PFSK-1 (cell line): ENCODE data around the gene ACTL7B.

Experiments
- FOXP2 ChIP-seq: optimal IDR thresholded peaks from 2 replicates; pipeline ENCODE3; 2011; ENCODE audit warnings: borderline replicate concordance, control low read depth, inconsistent platforms; ENCODE audit not compliant: insufficient read depth; ENCODE audit errors: extremely low read length, extremely low read depth
- POLR2AphosphoS5 ChIP-seq: IDR thresholded peaks from 2 replicates; pipeline ENCODE4 v1.6.1; 2012; ENCODE audit warnings: low read depth, mild to moderate bottlenecking, control low read depth, low read length, moderate library complexity
- SIN3A ChIP-seq: IDR thresholded peaks from 2 replicates; pipeline ENCODE4 v1.6.1; 2012; ENCODE audit warnings: mild to moderate bottlenecking, low read length, moderate library complexity, borderline replicate concordance; ENCODE audit not compliant: insufficient read depth
- TAF1 ChIP-seq: IDR thresholded peaks from 2 replicates; pipeline ENCODE4 v1.6.1; 2012; ENCODE audit warnings: low read length, control low read depth, borderline replicate concordance; ENCODE audit not compliant: insufficient read depth
- TF ChIP-seq, protein P1 (sequence below), 2 experiments: IDR thresholded peaks; 2 replicates each; pipeline versions ENCODE4 v1.6.1 to v1.8.0; 2011 to 2012; ENCODE audit warnings: low read depth in 2 of 2, low read length in 2 of 2, control low read depth in 1 of 2, inconsistent platforms in 1 of 2, mild to moderate bottlenecking in 1 of 2, moderate library complexity in 1 of 2; ENCODE audit not compliant: insufficient read depth in 1 of 2

The ACTL7B gene

DNA sequence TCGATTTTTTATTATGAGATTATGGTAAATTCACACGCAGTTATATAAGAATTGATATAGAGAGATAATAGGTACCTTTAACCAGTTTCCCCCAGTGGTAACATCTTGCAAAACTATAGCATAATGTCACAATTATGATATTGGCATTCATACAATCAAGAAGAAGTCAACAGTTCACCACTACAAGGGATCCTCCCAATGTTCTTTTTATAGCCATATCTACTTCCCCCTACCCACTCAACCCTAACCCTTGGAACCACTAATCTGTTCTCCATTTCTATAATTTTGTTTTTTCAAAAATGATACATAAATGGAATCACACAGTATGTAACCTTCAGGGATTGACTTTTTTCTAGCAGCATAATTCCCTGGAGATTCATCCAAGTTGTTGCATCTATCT lies 9.8 kb downstream of the ACTL7B start:
- no peak for TF ChIP-seq TAF1
- TF ChIP-seq, protein P1, sequence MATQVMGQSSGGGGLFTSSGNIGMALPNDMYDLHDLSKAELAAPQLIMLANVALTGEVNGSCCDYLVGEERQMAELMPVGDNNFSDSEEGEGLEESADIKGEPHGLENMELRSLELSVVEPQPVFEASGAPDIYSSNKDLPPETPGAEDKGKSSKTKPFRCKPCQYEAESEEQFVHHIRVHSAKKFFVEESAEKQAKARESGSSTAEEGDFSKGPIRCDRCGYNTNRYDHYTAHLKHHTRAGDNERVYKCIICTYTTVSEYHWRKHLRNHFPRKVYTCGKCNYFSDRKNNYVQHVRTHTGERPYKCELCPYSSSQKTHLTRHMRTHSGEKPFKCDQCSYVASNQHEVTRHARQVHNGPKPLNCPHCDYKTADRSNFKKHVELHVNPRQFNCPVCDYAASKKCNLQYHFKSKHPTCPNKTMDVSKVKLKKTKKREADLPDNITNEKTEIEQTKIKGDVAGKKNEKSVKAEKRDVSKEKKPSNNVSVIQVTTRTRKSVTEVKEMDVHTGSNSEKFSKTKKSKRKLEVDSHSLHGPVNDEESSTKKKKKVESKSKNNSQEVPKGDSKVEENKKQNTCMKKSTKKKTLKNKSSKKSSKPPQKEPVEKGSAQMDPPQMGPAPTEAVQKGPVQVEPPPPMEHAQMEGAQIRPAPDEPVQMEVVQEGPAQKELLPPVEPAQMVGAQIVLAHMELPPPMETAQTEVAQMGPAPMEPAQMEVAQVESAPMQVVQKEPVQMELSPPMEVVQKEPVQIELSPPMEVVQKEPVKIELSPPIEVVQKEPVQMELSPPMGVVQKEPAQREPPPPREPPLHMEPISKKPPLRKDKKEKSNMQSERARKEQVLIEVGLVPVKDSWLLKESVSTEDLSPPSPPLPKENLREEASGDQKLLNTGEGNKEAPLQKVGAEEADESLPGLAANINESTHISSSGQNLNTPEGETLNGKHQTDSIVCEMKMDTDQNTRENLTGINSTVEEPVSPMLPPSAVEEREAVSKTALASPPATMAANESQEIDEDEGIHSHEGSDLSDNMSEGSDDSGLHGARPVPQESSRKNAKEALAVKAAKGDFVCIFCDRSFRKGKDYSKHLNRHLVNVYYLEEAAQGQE (IDR thresholded peaks at IDR 0.05; ENCODE audit: insufficient read depth in 1 of 2, low read depth in 2 of 2, low read length in 2 of 2) = no peak
- no peak for TF ChIP-seq FOXP2
- TF ChIP-seq SIN3A = no peak
- no peak for TF ChIP-seq POLR2AphosphoS5

DNA sequence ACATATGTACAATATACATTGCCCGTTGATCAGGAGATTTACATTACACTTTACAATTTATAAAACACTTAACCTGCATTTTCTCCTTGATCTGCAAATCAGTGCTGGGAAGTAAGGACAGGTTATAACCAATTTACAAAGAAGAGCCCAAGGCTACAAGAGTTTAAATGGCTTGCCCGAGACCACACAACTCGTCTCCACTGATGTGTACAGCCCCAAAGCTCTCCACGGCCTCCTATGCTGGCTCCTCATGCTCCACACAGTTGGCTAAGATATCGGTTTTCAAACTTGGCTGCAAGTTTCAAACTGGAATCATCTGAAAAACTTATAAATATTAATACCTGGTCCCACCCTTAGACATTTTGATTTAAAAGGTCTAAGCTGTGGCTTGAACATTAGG lies 10.3 kb downstream of the ACTL7B start:
- no peak for TF ChIP-seq POLR2AphosphoS5
- TF ChIP-seq, protein P1 (IDR thresholded peaks at IDR 0.05; ENCODE audit: insufficient read depth in 1 of 2, low read depth in 2 of 2, low read length in 2 of 2) = no peak
- no peak for TF ChIP-seq FOXP2
- no peak for TF ChIP-seq TAF1
- no peak for TF ChIP-seq SIN3A

DNA sequence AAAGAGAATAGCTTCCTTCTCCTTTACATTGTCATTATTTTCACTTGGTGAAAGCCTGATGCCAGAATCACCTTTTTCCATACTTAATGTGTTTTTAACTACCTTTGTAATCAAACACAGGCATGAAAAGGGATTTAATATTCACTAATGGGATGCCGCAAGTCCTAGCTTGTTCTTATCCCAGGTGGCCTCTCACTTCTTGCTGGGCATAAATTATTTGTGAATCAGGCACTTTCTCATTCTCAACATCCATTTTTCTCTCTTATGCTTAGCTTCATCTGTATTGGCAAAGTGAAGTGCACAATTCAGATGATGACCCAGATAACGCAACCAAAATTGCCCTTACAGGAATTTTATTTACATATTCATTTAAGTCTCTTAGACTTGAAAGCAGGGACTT lies 10.9 kb downstream of the ACTL7B start:
- no peak for TF ChIP-seq SIN3A
- no peak for TF ChIP-seq FOXP2
- TF ChIP-seq POLR2AphosphoS5 = no peak
- TF ChIP-seq, protein P1 (IDR thresholded peaks at IDR 0.05; ENCODE audit: insufficient read depth in 1 of 2, low read depth in 2 of 2, low read length in 2 of 2) = no peak
- no peak for TF ChIP-seq TAF1

DNA sequence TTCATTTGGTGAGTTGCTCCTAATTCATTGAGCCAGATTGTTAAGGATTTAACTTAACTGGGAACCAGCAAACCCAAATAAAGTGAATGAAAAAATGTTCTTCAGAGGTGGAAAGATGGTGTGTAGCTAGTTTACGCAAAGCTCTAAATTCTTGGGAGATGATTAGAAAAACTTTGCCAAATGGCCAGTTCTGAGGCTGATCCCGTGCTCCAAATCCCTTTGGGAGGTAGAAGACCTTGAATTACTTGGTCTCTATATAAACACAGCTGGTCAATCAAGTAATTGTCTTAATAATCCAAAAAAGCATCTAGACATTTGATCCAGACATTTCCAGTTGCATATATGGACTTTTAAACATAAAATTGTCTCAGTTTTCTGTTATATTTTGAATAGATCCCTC lies 11.4 kb downstream of the ACTL7B start:
- TF ChIP-seq FOXP2 = no peak
- no peak for TF ChIP-seq SIN3A
- no peak for TF ChIP-seq POLR2AphosphoS5

DNA sequence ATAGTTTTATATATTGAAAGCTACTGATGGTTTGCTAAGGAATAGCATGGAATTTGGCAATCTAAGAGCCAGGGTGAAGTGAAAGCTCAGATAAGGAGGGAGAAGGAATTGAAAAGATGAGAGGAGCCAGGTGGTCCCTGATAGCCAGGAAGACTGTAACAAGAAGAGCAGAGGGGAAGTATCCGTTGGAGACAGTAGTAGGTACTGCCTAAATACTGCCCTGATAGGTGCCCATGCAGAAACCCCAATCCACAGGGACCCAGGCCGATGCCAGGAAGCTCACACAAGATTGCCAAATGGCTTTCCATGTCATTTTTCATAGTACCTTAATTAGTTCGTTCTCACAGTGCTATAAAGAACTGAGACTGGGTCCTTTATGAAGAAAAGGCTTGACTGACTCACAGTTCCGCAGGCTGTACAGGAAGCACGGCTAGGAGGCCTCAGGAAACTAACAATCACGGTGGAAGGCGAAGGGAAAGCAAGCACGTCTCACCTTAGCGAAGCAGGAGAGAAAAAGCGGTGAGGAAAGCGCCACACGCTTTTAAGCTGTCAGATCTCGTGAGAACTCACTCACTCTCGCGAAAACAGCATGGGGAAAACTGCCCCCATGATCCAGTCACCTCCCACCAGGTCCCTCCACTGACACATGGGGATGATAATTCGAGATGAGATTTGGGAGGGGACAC lies 13.0 kb downstream of the ACTL7B start:
- TF ChIP-seq TAF1 (no peak), FOXP2 (no peak), SIN3A (no peak), POLR2AphosphoS5 (no peak)
- TF ChIP-seq, protein P1 (IDR thresholded peaks at IDR 0.05; ENCODE audit: insufficient read depth in 1 of 2, low read depth in 2 of 2, low read length in 2 of 2) = no peak
